Measurements from ENCODE around the gene PLCXD1. TPM values are rescaled to one million over a fixed set of nuclear protein-coding genes. Genes with fewer than 3 reads are reported as not detected.

Gene PLCXD1
- total and polyA plus RNA-seq, 2 experiments from 2014 or later = 22.0 to 40.1 TPM

GRCh38 chrX:288561-288991 lies 7.4 kb downstream of the PLCXD1 start:
- Histone ChIP-seq H3K4me2 (no peak overlapping the region), H3K27ac (no peak overlapping the region), H3K9me3 (ENCODE audit: low read depth) (no peaks in the 10 kb centered on the region), H4K20me1 (ENCODE audit: insufficient read depth, poor library complexity, severe bottlenecking) (peaks cover 17% of the 10 kb centered on the region), H3K79me2 (peaks cover 18% of the 10 kb centered on the region), H3K27me3 (no peaks in the 10 kb centered on the region), H2AFZ (no peak overlapping the region), H3K36me3 (replicated peaks; ENCODE audit: insufficient read depth, low read depth) (no peaks in the 10 kb centered on the region), H3K4me3 (no peak overlapping the region), H3K9me2 (replicated peaks; ENCODE audit: insufficient read depth) (no peaks in the 10 kb centered on the region), H3K4me1 (ENCODE audit: insufficient read depth) (no peaks in the 10 kb centered on the region)
- 95% methylated on average over 24 of the region's 25 CpGs for WGBS (ENCODE audit: low lambda C conversion rate, missing lambda C conversion rate)
- TF ChIP-seq CTCF (IDR thresholded peaks at IDR 0.05; ENCODE audit: poor library complexity) = no peak
- no peak for TF ChIP-seq EZH2phosphoT487 (IDR thresholded peaks at IDR 0.05; ENCODE audit: low read depth, severe bottlenecking, unreplicated experiment)
- TF ChIP-seq EZH2 (IDR thresholded peaks at IDR 0.05; ENCODE audit: borderline replicate concordance) = no peak
- no peak for DNase-seq (ENCODE audit: low spot score)

GRCh38 chrX:290476-291166 lies 9.4 kb downstream of the PLCXD1 start:
- WGBS (ENCODE audit: low lambda C conversion rate, missing lambda C conversion rate) = 99% methylated on average over 20 of the region's 42 CpGs

GRCh38 chrX:291411-291901 lies 10.3 kb downstream of the PLCXD1 start:
- WGBS (ENCODE audit: low lambda C conversion rate, missing lambda C conversion rate) = over 99% methylated on average over 29 of the region's 29 CpGs
- Histone ChIP-seq H3K4me3 (no peak overlapping the region), H4K20me1 (ENCODE audit: insufficient read depth, poor library complexity, severe bottlenecking) (peaks cover 13% of the 10 kb centered on the region), H3K9me3 (ENCODE audit: low read depth) (no peaks in the 10 kb centered on the region), H3K4me2 (no peak overlapping the region), H3K27me3 (no peaks in the 10 kb centered on the region), H3K4me1 (ENCODE audit: insufficient read depth) (no peaks in the 10 kb centered on the region), H3K79me2 (peaks cover 6% of the 10 kb centered on the region), H2AFZ (no peak overlapping the region), H3K27ac (no peak overlapping the region), H3K36me3 (replicated peaks; ENCODE audit: insufficient read depth, low read depth) (no peaks in the 10 kb centered on the region), H3K9me2 (replicated peaks; ENCODE audit: insufficient read depth) (no peaks in the 10 kb centered on the region)
- DNase-seq (ENCODE audit: low spot score) = no peak
- TF ChIP-seq CTCF (IDR thresholded peaks at IDR 0.05; ENCODE audit: poor library complexity) (no peak), EZH2 (IDR thresholded peaks at IDR 0.05; ENCODE audit: borderline replicate concordance) (no peak), EZH2phosphoT487 (IDR thresholded peaks at IDR 0.05; ENCODE audit: low read depth, severe bottlenecking, unreplicated experiment) (no peak)

More at GRCh38 chrX:290476-291166, 9.4 kb downstream of the PLCXD1 start:
- H3K27ac ChIP-seq = no peak overlapping the region
- H3K9me3 ChIP-seq (ENCODE audit: low read depth) = no peaks in the 10 kb centered on the region
- no peaks in the 10 kb centered on the region for H3K4me1 ChIP-seq (ENCODE audit: insufficient read depth)
- no peak overlapping the region for H3K4me2 ChIP-seq
- peaks cover 8% of the 10 kb centered on the region for H3K79me2 ChIP-seq
- no peak overlapping the region for H2AFZ ChIP-seq
- no peak for DNase-seq (ENCODE audit: low spot score)
- no peak overlapping the region for H3K4me3 ChIP-seq
- peaks cover 13% of the 10 kb centered on the region for H4K20me1 ChIP-seq (ENCODE audit: insufficient read depth, poor library complexity, severe bottlenecking)
- TF ChIP-seq EZH2phosphoT487 (IDR thresholded peaks at IDR 0.05; ENCODE audit: low read depth, severe bottlenecking, unreplicated experiment) (no peak), CTCF (IDR thresholded peaks at IDR 0.05; ENCODE audit: poor library complexity) (no peak), EZH2 (IDR thresholded peaks at IDR 0.05; ENCODE audit: borderline replicate concordance) (no peak)
- no peaks in the 10 kb centered on the region for H3K9me2 ChIP-seq (replicated peaks; ENCODE audit: insufficient read depth)
- H3K27me3 ChIP-seq = no peaks in the 10 kb centered on the region
- no peaks in the 10 kb centered on the region for H3K36me3 ChIP-seq (replicated peaks; ENCODE audit: insufficient read depth, low read depth)

Data from hepatocyte (in vitro differentiated cells).